OCI-LY1 (cell line): ENCODE data around the gene SLC37A1.

Experiments used
- H2AFZ ChIP-seq: fragments of 200-600 bp; sonication (generic), shearing (Covaris generic); 2 replicates; pipeline ENCODE4 v1.6.0; 2014; ENCODE audit warnings: antibody characterized with exemption, mild to moderate bottlenecking, low read length
- H3F3A ChIP-seq: fragments of 200-600 bp; sonication (generic), shearing (Covaris generic); 2 replicates; pipeline ENCODE4 v1.6.0; 2014; ENCODE audit warnings: mild to moderate bottlenecking, antibody characterized with exemption, low read length, moderate library complexity; ENCODE audit not compliant: insufficient read depth
- H3K27ac ChIP-seq: fragments of 200-600 bp; sonication (generic); 2 replicates; pipeline ENCODE4 v1.5.1; 2014; ENCODE audit warnings: low read length, mixed run types, mild to moderate bottlenecking, low read depth; ENCODE audit not compliant: poor library complexity, severe bottlenecking
- H3K27me3 ChIP-seq: fragments of 200-600 bp; sonication (generic); 2 replicates; pipeline ENCODE4 v1.6.0; 2014; ENCODE audit warnings: antibody characterized with exemption, mild to moderate bottlenecking, low read length, moderate library complexity; ENCODE audit not compliant: insufficient read depth
- H3K36me3 ChIP-seq: fragments of 200-600 bp; sonication (generic); 2 replicates; pipeline ENCODE4 v1.6.1; 2014; ENCODE audit warnings: mild to moderate bottlenecking, antibody characterized with exemption, low read length, moderate library complexity, mixed read lengths; ENCODE audit not compliant: insufficient read depth
- H3K4me1 ChIP-seq: fragments of 200-600 bp; sonication (generic); 2 replicates; pipeline ENCODE4 v1.5.1; 2014; ENCODE audit warnings: mild to moderate bottlenecking, low read length, moderate library complexity; ENCODE audit not compliant: insufficient read depth, severe bottlenecking
- H3K4me2 ChIP-seq: fragments of 200-600 bp; sonication (generic), shearing (Covaris generic); 2 replicates; pipeline ENCODE4 v1.6.1; 2014; ENCODE audit warnings: low read length
- H3K4me3 ChIP-seq: fragments of 200-600 bp; sonication (generic); 2 replicates; pipeline ENCODE4 v1.5.1; 2014; ENCODE audit warnings: low read length, low read depth, mild to moderate bottlenecking, mixed read lengths; ENCODE audit not compliant: poor library complexity, severe bottlenecking
- H3K79me2 ChIP-seq: fragments of 200-600 bp; shearing (Covaris generic); 2 replicates; pipeline ENCODE4 v1.6.1; 2016; ENCODE audit warnings: mixed run types, low read length, mixed read lengths; ENCODE audit not compliant: insufficient read depth
- H3K9ac ChIP-seq: fragments of 200-600 bp; sonication (generic), shearing (Covaris generic); 2 replicates; pipeline ENCODE4 v1.6.1; 2014; ENCODE audit warnings: mild to moderate bottlenecking, low read length, mixed read lengths
- H3K9me2 ChIP-seq: fragments of 200-600 bp; sonication (generic), shearing (Covaris generic); 2 replicates; pipeline ENCODE4 v1.6.1; 2014; ENCODE audit warnings: low read depth, mild to moderate bottlenecking, low read length, mixed read lengths
- H3K9me3 ChIP-seq: fragments of 200-600 bp; shearing (Covaris generic); 2 replicates; pipeline ENCODE4 v1.6.1; 2014; ENCODE audit warnings: low read length, mixed read lengths
- H4K20me1 ChIP-seq: fragments of 200-600 bp; sonication (generic), shearing (Covaris generic); 2 replicates; pipeline ENCODE4 v1.6.0; 2016; ENCODE audit warnings: mild to moderate bottlenecking, low read length; ENCODE audit not compliant: insufficient read depth
- CTCF ChIP-seq: fragments of 200-600 bp; sonication (generic), shearing (Covaris generic); IDR thresholded peaks from 2 replicates; pipeline ENCODE4 v1.5.1; 2017; ENCODE audit warnings: mild to moderate bottlenecking, antibody characterized with exemption, low read length, moderate library complexity, mixed read lengths
- EZH2 ChIP-seq: fragments of 200-600 bp; sonication (generic), shearing (Covaris generic); IDR thresholded peaks from 2 replicates; pipeline ENCODE4 v1.8.0; 2017; ENCODE audit warnings: borderline replicate concordance, mixed run types, mild to moderate bottlenecking, antibody characterized with exemption, low read length, moderate library complexity, mixed read lengths

The SLC37A1 gene

GRCh38 chr21:42597487-42598158 lies 84.0 kb downstream of the SLC37A1 start:
- Histone ChIP-seq H4K20me1 (no peaks in the 10 kb centered on the region), H3K4me2 (no peak overlapping the region), H3K9ac (no peak overlapping the region), H3K27me3 (peaks cover 17% of the 10 kb centered on the region; the same call in 1 of the 2 replicates), H3K9me3 (no peaks in the 10 kb centered on the region), H2AFZ (no peak overlapping the region), H3K4me3 (no peak overlapping the region), H3K4me1 (peaks cover 6% of the 10 kb centered on the region), H3K27ac (no peak overlapping the region), H3F3A (no peaks in the 10 kb centered on the region), H3K36me3 (no peaks in the 10 kb centered on the region), H3K79me2 (no peaks in the 10 kb centered on the region), H3K9me2 (no peaks in the 10 kb centered on the region)
- no peak for TF ChIP-seq EZH2
- no peak for TF ChIP-seq CTCF

GRCh38 chr21:42598159-42598735 lies 84.6 kb downstream of the SLC37A1 start:
- no peaks in the 10 kb centered on the region for H3K9me2 ChIP-seq
- H3K79me2 ChIP-seq: no peaks in the 10 kb centered on the region
- H3K9ac ChIP-seq: no peak overlapping the region
- no peak overlapping the region for H3K4me2 ChIP-seq
- peaks cover 17% of the 10 kb centered on the region; the same call in 1 of the 2 replicates for H3K27me3 ChIP-seq
- no peaks in the 10 kb centered on the region for H4K20me1 ChIP-seq
- H3F3A ChIP-seq: no peaks in the 10 kb centered on the region
- H3K4me1 ChIP-seq: no peaks in the 10 kb centered on the region
- no peak overlapping the region for H2AFZ ChIP-seq
- TF ChIP-seq CTCF: no peak
- no peak overlapping the region for H3K4me3 ChIP-seq
- H3K9me3 ChIP-seq: no peaks in the 10 kb centered on the region
- H3K27ac ChIP-seq: no peak overlapping the region
- H3K36me3 ChIP-seq: no peaks in the 10 kb centered on the region

GRCh38 chr21:42599486-42599885 lies 85.8 kb downstream of the SLC37A1 start:
- no peak overlapping the region for H3K4me3 ChIP-seq
- no peaks in the 10 kb centered on the region for H3K79me2 ChIP-seq

More at GRCh38 chr21:42599486-42599885, 85.8 kb downstream of the SLC37A1 start:
- Histone ChIP-seq H4K20me1 (no peaks in the 10 kb centered on the region), H3K9me3 (0 out of 2 replicates have a peak, but pooled peaks cover 4% of the 10 kb centered on the region), H3K36me3 (no peaks in the 10 kb centered on the region), H3K4me1 (no peaks in the 10 kb centered on the region), H3F3A (no peaks in the 10 kb centered on the region), H3K27ac (no peak overlapping the region), H3K9me2 (no peaks in the 10 kb centered on the region), H3K27me3 (peaks cover 17% of the 10 kb centered on the region; the same call in 1 of the 2 replicates), H3K4me2 (no peak overlapping the region), H2AFZ (no peak overlapping the region), H3K9ac (no peak overlapping the region)
- TF ChIP-seq CTCF (no peak), EZH2 (no peak)
